Measurements from ENCODE around the gene MPG.

MPG gene

GRCh38 chr16:83781-84615 is 6.0 kb downstream of the MPG start:
- no peak for DNase-seq (ENCODE audit: low read depth in 2 of 3, low spot score in 1 of 3)

GRCh38 chr16:84718-85406 is 6.8 kb downstream of the MPG start:
- DNase-seq (ENCODE audit: low read depth in 2 of 3, low spot score in 1 of 3) = peak; percentile 39 to 53 (median 50)

GRCh38 chr16:85407-85782 is 7.4 kb downstream of the MPG start:
- no peak for DNase-seq (ENCODE audit: low read depth in 2 of 3, low spot score in 1 of 3)

- DNase-seq (ENCODE audit: low read depth in 2 of 3, low spot score in 1 of 3) = no peak
Observed at GRCh38 chr16:85865-86264, 7.8 kb downstream of the MPG start.

GRCh38 chr16:86483-86952 is 8.5 kb downstream of the MPG start:
- DNase-seq (ENCODE audit: low read depth in 2 of 3, low spot score in 1 of 3) = no peak

- DNase-seq (ENCODE audit: low read depth in 2 of 3, low spot score in 1 of 3) = no peak
Observed at GRCh38 chr16:88613-89012, 10.6 kb downstream of the MPG start.

- DNase-seq (ENCODE audit: low read depth in 2 of 3, low spot score in 1 of 3) = no peak
Observed at GRCh38 chr16:89391-90302, 11.6 kb downstream of the MPG start.

- DNase-seq (ENCODE audit: low read depth in 2 of 3, low spot score in 1 of 3) = no peak
Observed at GRCh38 chr16:91484-91883, 13.5 kb downstream of the MPG start.

GRCh38 chr16:92431-93339 is 14.7 kb downstream of the MPG start:
- DNase-seq (ENCODE audit: low read depth in 2 of 3, low spot score in 1 of 3) = no peak

- no peak for DNase-seq (ENCODE audit: low read depth in 2 of 3, low spot score in 1 of 3)
Observed at GRCh38 chr16:94918-95265, 16.9 kb downstream of the MPG start.

GRCh38 chr16:96935-97381 is 18.9 kb downstream of the MPG start:
- DNase-seq (ENCODE audit: low read depth in 2 of 3, low spot score in 1 of 3) = peak; percentile 79 to 88 (median 84)

GRCh38 chr16:97822-98221 is 19.8 kb downstream of the MPG start:
- DNase-seq (ENCODE audit: low read depth in 2 of 3, low spot score in 1 of 3) = no peak

GRCh38 chr16:100989-101388 is 23.0 kb downstream of the MPG start:
- DNase-seq (ENCODE audit: low read depth in 2 of 3, low spot score in 1 of 3) = no peak

- no peak for DNase-seq (ENCODE audit: low read depth in 2 of 3, low spot score in 1 of 3)
Observed at GRCh38 chr16:101586-101985, 23.6 kb downstream of the MPG start.

- no peak for DNase-seq (ENCODE audit: low read depth in 2 of 3, low spot score in 1 of 3)
Observed at GRCh38 chr16:102060-102855, 24.2 kb downstream of the MPG start.

GRCh38 chr16:104355-104754 is 26.3 kb downstream of the MPG start:
- DNase-seq (ENCODE audit: low read depth in 2 of 3, low spot score in 1 of 3) = no peak

GRCh38 chr16:104928-105327 is 26.9 kb downstream of the MPG start:
- DNase-seq (ENCODE audit: low read depth in 2 of 3, low spot score in 1 of 3) = no peak

- DNase-seq (ENCODE audit: low read depth in 2 of 3, low spot score in 1 of 3) = no peak
Observed at GRCh38 chr16:105521-105920, 27.5 kb downstream of the MPG start.

GRCh38 chr16:106623-107324 is 28.7 kb downstream of the MPG start:
- peak; percentile 18 to 43 (median 19) for DNase-seq (ENCODE audit: low read depth in 2 of 3, low spot score in 1 of 3)
